ENCODE measurements around the gene MAN2B2.

Gene MAN2B2

DNA sequence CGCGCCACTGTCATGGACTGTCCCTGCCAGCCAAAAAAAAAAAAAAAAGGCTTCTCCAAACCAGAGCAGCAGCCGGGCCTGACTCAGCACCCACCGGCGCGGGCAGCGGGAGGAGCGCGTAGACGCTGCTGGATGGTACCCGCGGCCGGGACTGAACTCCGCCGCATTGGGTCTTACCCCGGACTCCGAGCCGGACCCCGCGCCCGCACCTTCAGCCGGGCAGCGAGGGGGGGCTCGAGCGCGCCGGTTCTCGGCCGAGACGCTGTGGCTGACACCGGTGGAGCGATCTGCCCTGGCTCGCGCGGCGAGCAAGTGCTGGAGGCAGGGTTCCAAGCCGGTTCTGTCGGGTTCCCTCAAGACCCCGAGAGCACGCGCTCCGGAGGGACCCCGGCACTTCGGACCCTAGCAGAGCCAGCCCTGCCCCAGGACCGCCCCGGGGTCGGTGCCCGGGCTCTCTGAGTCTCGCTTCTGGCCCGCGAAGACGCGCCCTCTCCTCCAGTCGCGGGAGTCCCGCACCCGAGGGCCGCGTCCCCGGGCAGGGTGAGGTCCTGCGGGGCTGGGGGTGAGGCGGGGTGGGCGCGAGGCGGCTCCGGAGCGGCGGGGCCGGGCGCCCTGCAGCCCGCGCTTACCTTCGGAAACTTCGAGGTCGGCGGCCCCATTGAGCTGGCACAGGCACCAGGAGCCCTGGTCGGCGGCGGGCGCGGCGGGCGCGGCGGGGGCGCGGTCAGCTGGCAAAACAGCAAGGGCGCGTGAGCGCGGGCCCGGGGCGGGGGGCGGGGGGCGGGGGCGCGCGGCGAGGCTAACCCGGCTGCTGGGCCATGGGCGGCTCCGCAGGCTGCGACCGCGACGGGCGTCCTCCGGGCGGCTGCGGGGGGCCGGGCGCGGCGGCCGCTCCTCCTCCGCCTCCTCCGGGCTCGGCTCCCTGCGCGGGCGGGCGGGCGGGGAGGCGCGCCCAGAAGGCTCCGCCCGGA, 11.8 kb upstream of the MAN2B2 start:
- no peak for TF ChIP-seq JUND (IDR thresholded peaks at IDR 0.05; ENCODE audit: low read depth)
- in situ Hi-C loops (cut with HindIII; ENCODE audit: low pct_unique_long_range_greater_than_20kb, low sequenced_read_pairs), result no loop called here
- DNase-seq (ENCODE audit: low read depth in 1 of 2, low spot score in 1 of 2), result peak in 1 of 2 experiments; percentile 65

DNA sequence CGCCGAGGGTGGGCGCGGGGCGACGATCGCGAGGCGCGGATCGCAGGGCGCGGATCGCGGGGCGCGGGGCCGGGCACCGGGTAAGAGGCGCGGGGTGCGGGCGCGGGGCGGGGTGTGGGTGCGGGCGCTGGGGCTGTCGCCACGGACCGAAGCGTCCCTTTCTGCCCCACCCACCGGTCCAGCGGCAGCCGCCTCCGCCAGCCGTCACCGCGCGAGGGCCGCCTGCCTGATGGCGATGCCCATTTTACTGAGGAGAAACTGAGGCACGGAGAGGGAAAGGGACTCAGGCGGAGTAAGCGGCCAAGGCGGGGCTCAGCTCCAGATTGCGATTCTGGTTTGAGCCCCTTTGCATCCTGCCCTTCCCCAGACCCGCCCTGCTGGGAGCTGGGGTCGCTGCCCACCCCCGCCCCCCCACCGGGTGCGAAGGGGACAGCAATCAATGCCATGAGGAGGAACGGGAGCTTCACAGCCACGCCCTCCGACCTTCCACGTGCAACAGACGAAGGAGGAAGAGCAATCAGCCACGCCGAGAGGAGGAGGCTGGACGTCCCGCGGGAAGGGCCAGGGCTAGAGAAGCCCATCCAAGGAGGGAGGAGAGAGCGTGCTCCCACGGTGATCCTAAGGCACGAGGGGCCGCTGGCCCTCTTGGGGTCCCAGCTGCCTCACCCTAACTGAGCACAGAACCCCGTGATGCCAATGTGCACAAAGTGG, 10.9 kb upstream of the MAN2B2 start:
- TF ChIP-seq JUND (IDR thresholded peaks at IDR 0.05; ENCODE audit: low read depth), result no peak
- in situ Hi-C loops (cut with HindIII; ENCODE audit: low pct_unique_long_range_greater_than_20kb, low sequenced_read_pairs), result no loop called here
- DNase-seq (ENCODE audit: low read depth in 1 of 2, low spot score in 1 of 2), result no peak

- no peak for DNase-seq (ENCODE audit: low read depth in 1 of 2, low spot score in 1 of 2)
- in situ Hi-C loops (cut with HindIII; ENCODE audit: low pct_unique_long_range_greater_than_20kb, low sequenced_read_pairs), result no loop called here
- TF ChIP-seq JUND (IDR thresholded peaks at IDR 0.05; ENCODE audit: low read depth), result no peak
Measured at GRCh38 chr4:6565691-6566390, 9.1 kb upstream of the MAN2B2 start.

DNA sequence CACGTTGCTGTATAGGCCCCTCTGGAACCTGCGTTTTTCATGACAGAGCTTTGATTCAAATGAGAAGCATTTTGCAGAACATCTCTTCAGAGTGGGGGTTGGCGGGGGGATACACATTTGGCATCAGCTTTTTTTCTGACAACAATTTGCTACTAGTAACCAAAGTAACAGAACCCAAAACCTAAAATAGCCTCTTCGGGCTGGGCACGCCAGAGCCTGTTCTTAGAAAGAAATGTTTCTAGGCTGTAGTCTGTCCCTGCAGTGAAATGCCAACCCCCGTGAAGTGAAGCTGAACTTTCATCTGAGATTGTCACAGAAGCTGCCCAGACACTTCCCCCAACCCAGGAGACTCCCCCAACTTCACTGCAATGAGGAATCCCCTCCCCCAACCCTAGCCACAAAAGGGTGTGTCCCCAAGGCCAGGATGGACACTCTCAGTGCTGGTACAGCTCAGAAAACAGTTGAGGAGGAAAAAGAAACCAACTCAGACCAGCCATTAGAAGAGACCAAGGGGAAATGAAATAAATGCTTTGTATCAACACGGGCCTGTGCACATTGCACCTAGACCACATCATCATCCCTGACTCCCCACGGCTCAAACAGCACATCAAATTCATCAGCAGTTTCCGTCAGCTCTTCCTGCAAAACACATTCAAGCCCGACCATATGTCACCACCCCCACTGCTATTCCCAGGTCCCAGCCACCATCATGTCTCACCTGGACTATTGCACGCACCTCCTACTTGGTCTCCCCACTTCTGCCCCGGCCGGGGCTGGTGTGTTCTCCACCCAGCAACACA, 8.4 kb upstream of the MAN2B2 start:
- in situ Hi-C loops (cut with HindIII; ENCODE audit: low pct_unique_long_range_greater_than_20kb, low sequenced_read_pairs), result no loop called here
- no peak for TF ChIP-seq JUND (IDR thresholded peaks at IDR 0.05; ENCODE audit: low read depth)

DNA sequence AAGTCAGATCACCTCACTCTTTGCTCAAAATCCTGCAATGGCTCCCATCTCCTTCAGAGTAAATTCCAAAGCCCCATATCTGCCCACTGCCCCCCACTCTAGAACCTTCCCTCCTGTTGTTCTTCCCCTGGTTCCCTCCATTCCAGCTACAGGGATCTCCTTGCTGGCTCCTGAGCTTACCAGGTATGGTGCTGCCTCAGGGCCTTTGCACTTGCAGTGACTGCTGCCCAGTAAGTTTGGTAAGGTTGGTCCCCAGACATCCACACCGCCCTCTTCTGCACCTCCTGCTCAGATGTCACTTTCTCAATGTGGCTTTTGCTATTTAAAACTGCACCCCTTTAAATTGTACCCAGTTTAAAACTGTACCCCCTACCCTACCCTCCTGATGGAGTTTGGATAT, 7.8 kb upstream of the MAN2B2 start:
- in situ Hi-C loops (cut with HindIII; ENCODE audit: low pct_unique_long_range_greater_than_20kb, low sequenced_read_pairs), result no loop called here

More for the DNA sequence above, 8.4 kb upstream of the MAN2B2 start:
- DNase-seq (ENCODE audit: low read depth in 1 of 2, low spot score in 1 of 2), result no peak

DNA sequence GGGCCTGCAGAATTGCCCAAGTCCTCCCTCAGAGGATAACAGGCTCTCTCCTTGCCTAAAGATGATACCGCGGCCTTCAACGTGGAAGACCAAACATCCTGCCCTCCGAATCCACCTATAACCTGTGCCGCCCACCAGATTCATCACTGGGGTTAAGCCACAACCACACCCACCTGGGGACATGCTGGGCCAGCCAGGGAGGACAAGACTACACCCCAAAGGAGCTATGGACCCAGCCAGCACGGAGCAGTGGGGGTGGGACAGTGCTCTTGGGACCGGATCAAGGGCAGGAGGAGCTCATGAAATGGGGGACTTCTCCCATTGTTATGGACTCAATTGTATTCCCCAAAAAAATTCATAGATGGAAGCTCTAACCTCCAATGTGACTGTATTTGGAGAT, 6.8 kb upstream of the MAN2B2 start:
- in situ Hi-C loops (cut with HindIII; ENCODE audit: low pct_unique_long_range_greater_than_20kb, low sequenced_read_pairs), result no loop called here
- DNase-seq (ENCODE audit: low read depth in 1 of 2, low spot score in 1 of 2), result no peak
- no peak for TF ChIP-seq JUND (IDR thresholded peaks at IDR 0.05; ENCODE audit: low read depth)

More for the DNA sequence above, 7.8 kb upstream of the MAN2B2 start:
- no peak for TF ChIP-seq JUND (IDR thresholded peaks at IDR 0.05; ENCODE audit: low read depth)
- no peak for DNase-seq (ENCODE audit: low read depth in 1 of 2, low spot score in 1 of 2)

GRCh38 chr4:6568689-6569332, 6.2 kb upstream of the MAN2B2 start:
- in situ Hi-C loops (cut with HindIII; ENCODE audit: low pct_unique_long_range_greater_than_20kb, low sequenced_read_pairs), result no loop called here
- no peak for TF ChIP-seq JUND (IDR thresholded peaks at IDR 0.05; ENCODE audit: low read depth)
- no peak for DNase-seq (ENCODE audit: low read depth in 1 of 2, low spot score in 1 of 2)

DNA sequence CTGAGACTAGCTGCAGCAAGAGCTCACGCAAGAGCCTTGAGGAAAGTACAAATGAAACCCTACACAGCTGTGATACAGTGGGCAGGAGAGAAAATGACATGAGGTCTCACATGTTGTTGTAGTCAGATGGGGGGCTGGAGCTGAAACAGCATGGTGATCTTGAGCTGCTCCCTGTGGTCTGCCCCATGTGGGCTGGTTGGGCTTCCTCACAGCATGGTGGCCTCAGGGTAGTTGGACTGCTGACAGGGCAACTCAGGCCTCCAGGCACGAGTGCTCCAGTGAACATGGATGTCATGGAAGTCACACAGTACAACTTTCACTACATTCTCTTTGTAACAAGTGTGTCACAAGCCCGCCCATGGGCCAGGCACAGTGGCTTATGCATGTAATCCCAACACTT, 3.4 kb upstream of the MAN2B2 start:
- in situ Hi-C loops (cut with HindIII; ENCODE audit: low pct_unique_long_range_greater_than_20kb, low sequenced_read_pairs), result no loop called here
- DNase-seq (ENCODE audit: low read depth in 1 of 2, low spot score in 1 of 2), result no peak
- TF ChIP-seq JUND (IDR thresholded peaks at IDR 0.05; ENCODE audit: low read depth), result no peak

GRCh38 chr4:6573551-6573950, 1.4 kb upstream of the MAN2B2 start:
- in situ Hi-C loops (cut with HindIII; ENCODE audit: low pct_unique_long_range_greater_than_20kb, low sequenced_read_pairs), result no loop called here
- no peak for TF ChIP-seq JUND (IDR thresholded peaks at IDR 0.05; ENCODE audit: low read depth)
- DNase-seq (ENCODE audit: low read depth in 1 of 2, low spot score in 1 of 2), result no peak

- in situ Hi-C loops (cut with HindIII; ENCODE audit: low pct_unique_long_range_greater_than_20kb, low sequenced_read_pairs), result no loop called here
- peak in 1 of 2 experiments; percentile 31 for DNase-seq (ENCODE audit: low read depth in 1 of 2, low spot score in 1 of 2)
- no peak for TF ChIP-seq JUND (IDR thresholded peaks at IDR 0.05; ENCODE audit: low read depth)
Measured at GRCh38 chr4:6573986-6574746, 823 bp upstream of the MAN2B2 start.
